ENCODE data around the gene TNS1.

The TNS1 gene

DNA sequence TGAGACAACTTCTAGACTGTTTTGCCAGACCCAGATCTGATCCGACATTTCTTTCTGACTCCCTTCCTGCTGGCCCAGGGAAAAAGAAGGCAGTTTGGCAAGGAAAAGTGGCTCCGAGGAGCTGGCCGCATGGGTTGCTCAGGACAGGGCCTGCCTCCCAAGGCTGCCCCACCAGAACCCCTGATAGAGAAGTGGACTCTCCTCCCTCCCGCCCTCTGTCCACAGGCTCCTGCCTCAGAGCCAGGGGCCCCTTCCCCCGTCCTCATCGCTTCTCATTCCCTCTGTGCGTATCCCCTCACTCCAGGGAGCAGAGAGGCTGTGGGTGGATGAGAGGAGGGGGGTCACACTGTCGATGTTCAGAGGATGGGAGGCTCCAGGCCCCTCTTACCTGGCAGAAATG is 110.2 kb downstream of the TNS1 start:
- no peak for DNase-seq

DNA sequence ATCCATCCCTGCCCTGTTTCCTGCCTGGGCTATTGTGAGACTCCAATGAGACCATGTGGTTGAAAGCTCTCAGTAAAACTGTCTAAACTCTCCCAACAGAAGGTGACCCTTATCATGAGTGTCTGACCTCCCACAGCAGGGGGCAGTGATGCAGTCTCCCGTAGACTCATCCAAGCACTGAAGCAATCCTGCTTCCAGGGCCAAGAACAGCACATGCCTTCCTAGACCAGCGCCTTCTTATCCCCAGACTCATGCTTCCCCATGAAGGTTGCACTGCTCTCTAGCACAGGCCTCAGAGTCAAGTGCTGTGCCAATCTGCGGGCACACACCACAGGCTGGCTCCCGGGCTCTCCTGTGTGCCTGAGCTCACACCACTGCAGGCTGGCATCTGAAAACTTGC is 112.3 kb downstream of the TNS1 start:
- DNase-seq, result no peak

DNA sequence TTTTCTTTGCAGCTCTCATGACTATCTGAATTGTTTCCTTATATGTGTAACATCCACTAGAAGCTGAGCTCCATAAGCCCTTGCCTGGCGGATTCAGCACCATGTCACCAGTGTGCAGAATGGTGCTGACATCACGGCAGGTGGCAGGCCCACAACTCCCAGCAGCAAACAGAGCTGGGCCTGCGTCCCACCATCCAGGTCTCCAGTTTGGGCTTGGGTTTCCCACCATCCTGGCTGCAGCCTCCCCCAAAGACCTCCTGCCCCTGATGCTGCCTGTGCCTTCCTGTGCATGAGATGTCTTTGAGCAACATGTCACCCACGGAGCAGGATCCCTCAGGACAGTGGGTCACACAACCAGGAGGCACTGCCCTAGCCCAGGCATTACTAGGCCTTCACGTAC is 113.1 kb downstream of the TNS1 start:
- no peak for DNase-seq

- DNase-seq, result no peak
Measured at GRCh38 chr2:217887841-217888701, 114.7 kb downstream of the TNS1 start.

GRCh38 chr2:217886720-217887309 is 116.0 kb downstream of the TNS1 start:
- DNase-seq, result no peak

GRCh38 chr2:217886091-217886490 is 116.7 kb downstream of the TNS1 start:
- no peak for DNase-seq

DNA sequence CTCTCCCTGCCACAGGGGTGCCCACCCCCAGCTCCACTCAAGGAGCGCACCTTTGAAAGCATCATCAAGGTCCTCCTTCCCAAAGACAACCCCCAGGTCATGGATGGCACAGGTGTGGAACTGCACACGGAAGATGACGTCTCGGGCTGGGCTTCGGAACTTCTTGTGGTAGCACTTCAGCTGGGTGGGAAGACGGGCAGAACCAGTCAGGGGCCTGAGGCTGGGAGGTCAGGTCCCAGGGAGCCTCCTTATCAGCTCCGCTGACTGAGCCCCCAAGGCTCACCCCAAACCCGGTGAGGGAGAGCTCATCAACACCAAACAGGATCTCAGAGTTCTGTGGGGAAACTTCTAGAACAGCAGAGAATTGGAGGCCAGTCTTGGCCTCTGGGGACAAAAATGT is 117.8 kb downstream of the TNS1 start:
- DNase-seq, result no peak

DNA sequence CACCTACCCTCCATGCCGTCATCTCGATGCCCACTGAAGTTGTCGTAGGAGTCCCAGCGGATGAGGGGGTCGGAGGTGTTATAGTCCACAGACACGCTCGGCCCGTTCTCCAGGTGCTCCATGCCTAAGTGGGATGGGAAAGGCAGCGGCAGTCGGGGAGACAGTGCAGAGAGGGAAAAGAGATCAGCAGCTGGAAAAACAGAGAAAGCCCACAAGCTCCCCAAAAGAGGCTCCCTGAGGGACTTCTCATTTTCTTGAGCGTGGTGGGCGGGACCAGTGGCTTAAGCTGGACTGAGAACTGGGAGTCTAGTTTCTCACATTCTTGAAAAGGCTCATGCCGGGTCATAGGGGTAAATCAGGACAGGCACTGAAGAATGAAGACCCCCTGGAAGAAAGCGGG is 121.9 kb downstream of the TNS1 start:
- no peak for DNase-seq

- DNase-seq, result no peak
Measured at GRCh38 chr2:217880287-217880889, 122.4 kb downstream of the TNS1 start.

DNA sequence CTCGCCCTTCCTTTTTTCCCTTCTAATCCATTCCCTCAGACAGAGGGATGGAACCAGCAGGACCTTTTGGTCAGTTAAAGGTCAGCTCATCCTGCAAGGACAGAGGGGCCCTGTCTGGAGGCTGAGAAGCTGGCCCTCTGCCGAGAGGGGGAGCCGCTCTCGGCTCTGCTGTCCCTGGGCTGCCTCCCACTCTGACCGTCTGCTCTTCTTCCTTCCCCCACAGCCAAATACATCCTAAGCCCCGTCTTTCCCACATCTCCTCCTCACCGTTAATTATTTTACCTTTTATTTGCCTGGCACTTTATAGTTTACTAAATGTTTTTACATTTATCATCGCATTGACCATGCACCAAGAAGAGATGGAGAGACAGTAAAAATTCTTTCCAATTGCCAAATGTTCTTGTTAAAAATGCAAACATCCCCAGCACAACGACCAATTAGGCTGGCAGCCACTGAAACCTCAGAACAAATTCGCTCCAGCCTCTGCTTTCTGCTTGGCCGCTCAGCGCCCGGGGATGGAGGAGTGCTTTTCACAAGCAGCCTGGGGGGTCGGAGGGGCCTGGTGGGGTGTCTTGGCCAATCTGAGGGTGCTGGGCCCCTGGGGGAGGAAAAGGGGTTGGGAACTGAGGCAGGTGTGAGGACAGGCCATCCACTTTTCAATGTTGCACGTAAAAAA is 123.7 kb downstream of the TNS1 start:
- DNase-seq, result no peak

- no peak for DNase-seq
Measured at GRCh38 chr2:217877866-217878265, 124.9 kb downstream of the TNS1 start.

DNA sequence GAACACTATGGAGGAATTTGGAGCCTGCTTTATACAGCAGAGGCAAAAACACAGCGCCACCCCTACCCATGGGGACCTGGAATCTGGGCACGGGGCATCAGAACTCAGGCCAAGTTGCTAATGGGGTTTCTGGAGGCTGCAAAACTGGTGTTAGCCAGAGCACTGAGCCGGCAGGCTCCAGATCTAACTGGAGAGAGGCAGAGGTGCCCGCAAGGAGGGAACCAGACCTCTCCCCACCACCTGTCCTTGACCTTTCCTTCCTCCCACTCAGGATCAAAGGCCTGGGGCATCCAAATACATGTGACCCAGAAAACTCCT is 126.6 kb downstream of the TNS1 start:
- no peak for DNase-seq

- DNase-seq, result no peak
Measured at GRCh38 chr2:217875556-217876252, 127.1 kb downstream of the TNS1 start.

DNA sequence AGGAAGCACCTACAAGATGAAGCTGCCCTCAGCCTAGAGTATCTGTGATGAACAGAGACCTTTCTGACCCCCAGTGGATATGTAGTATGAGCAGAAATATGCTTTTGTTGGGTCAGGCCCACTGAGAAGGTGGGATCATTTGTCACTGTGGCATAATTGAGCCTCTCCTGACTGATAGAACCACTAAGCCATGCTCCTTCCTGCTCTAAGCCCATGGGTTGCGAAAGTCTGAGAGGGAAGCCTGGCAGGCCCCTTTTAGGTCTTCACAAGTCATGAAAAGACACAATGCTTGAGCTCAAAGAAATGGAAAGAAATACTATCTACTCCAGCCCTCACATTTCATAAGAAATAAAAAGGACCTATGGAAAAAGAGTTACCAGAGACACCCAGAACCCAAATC is 127.7 kb downstream of the TNS1 start:
- no peak for DNase-seq

DNA sequence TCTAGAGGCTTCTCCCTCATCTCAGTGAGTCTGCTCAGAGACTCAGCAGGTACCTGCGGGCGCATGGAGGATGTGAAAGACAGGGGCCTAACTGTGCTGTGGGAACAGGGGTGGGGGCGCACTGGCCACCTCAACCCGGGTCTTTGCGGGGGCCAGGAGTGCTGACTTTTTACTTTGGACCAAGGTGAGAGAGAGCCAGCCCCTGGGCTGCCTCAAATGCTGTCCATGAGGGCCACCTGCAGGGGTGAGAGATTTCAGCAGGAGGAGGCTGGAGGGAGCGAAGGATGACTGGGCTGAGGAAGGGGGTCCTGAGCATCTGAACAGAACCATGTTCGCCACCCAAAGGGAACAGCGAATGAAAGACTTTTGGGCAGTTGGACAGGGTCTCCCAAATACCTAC is 129.4 kb downstream of the TNS1 start:
- DNase-seq, result no peak

DNA sequence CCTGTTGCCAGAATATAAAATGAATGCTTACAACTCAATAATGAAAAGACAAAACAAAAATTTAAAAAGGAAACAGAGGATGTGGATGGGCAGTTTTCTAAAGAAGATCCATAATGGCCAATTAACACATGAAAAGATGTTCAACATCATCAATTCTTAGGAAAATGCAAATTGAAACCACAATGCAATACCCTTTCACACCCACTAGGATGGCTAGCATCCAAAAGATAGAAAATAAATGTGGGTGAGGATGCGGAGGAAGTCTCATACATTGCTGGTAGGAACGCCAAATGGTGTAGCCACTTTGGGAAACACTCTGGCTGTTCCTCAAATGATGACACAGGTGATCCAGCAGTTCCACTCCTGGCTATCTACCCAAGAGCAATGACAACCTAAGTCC is 130.5 kb downstream of the TNS1 start:
- DNase-seq, result no peak

DNA sequence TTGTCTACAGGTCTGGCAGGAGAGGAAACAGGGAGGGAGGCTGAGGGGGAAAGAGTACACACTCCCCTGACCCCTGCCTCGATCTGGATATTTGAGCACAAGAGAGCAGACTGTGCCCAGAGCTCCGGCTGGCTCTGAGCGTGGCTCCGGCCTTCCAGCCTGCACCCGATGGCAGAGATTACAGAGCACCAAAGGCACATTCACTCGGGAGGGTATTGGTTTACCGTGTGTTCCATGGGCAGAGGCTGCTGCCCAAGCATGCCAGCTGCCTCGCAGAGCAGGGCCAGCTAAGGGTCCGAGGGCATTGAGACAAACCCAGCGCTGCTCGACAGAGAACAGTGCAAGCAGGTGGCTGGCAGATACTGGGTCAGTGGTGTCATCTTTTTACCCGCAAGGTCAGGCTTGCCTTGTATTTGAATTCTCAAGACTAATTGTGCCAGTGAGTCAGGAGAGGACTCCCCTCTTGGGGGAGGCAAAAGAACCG is 132.2 kb downstream of the TNS1 start:
- no peak for DNase-seq

- DNase-seq, result no peak
Measured at GRCh38 chr2:217868911-217869334, 133.9 kb downstream of the TNS1 start.

- DNase-seq, result no peak
Measured at GRCh38 chr2:217868265-217868892, 134.4 kb downstream of the TNS1 start.

- DNase-seq, result no peak
Measured at GRCh38 chr2:217866457-217866856, 136.3 kb downstream of the TNS1 start.

GRCh38 chr2:217864963-217865772 is 137.6 kb downstream of the TNS1 start:
- DNase-seq, result no peak

DNA sequence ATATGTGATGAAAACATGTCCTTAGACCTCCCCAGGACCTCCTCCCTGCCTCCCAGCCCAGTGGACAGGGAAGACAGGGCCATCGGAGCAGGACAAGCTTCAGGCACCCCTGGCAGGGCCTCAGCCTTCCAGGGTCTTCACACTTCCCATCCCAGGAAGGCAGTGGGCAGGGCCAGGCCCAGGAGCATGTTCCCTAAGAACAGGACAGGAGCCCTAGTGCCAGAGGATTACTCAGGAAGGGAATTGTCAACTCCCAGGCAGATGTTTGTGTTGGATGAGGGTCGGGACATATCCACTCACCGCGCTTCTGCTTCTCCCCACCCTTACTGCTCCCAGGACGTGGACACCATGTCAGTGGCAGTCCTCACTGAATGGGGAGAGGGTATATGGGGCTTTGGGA is 138.9 kb downstream of the TNS1 start:
- DNase-seq, result no peak
